T-cell (primary cell): ENCODE data around the gene MIER2. TPM values are rescaled to one million over a fixed set of nuclear protein-coding genes. Genes with fewer than 3 reads are reported as not detected.
"Not testable (repeated sequence)": the region's sequence is repeated elsewhere in the genome, so short reads cannot be mapped to it uniquely, and the experiment has no call there.

Experiments
- ATAC-seq, 4 experiments: fragments of 200-7000 bp in 3 of 4; fragments of 150-1000 bp in 1 of 4; cut with Tn5 transposase; replicated peaks in 1 of 4; 1 replicate in 3 of 4; 2 replicates in 1 of 4; pipeline ENCODE4 v1.10.0; 2021; ENCODE audit warnings: moderate library complexity in 3 of 4, mild to moderate bottlenecking in 2 of 4, moderate number of reproducible peaks in 1 of 4
- CTCF ChIA-PET, 2 donors: fragments of 300-600 bp; sonication (Branson Sonifier 250); formaldehyde crosslinking; loops; one replicate each; lab custom pipeline; 2022; ENCODE audit warnings: antibody characterized with exemption in 2 of 2; lab: Charles Lee
- POLR2A ChIA-PET, 2 donors: fragments of 300-600 bp; sonication (Branson Sonifier 250); formaldehyde crosslinking; loops; one replicate each; lab custom pipeline; 2022; ENCODE audit warnings: antibody characterized with exemption in 2 of 2; lab: Charles Lee
- DNase-seq, 35 experiments: peaks; one replicate each; pipeline versions ENCODE4 v3.0.0 to v3.0.0-alpha.2; 2013 to 2023
- H3K27ac ChIP-seq: one replicate; pipeline ENCODE4 v1.5.1; 2013; ENCODE audit warnings: low read length
- H3K27me3 ChIP-seq, 2 experiments: replicated peaks in 1 of 2; 1 replicate in 1 of 2; 2 replicates in 1 of 2; pipeline versions ENCODE4 v1.6.1 to v1.7.0; 2013; ENCODE audit warnings: low read length in 1 of 2, mixed read lengths in 1 of 2; ENCODE audit not compliant: control insufficient read depth in 2 of 2, insufficient read depth in 2 of 2; ENCODE audit errors: extremely low read depth in 1 of 2
- H3K36me3 ChIP-seq, 2 donors: 1 replicate in 1 of 2; 2 replicates in 1 of 2; pipeline versions ENCODE4 v1.6.1 to v1.7.0; 2013; ENCODE audit warnings: low read length in 1 of 2; ENCODE audit not compliant: control insufficient read depth in 2 of 2, insufficient read depth in 1 of 2; ENCODE audit errors: extremely low read depth in 1 of 2
- H3K4me1 ChIP-seq, 2 experiments: 1 replicate in 1 of 2; 2 replicates in 1 of 2; pipeline versions ENCODE4 v1.6.1 to v1.7.0; 2013; ENCODE audit warnings: low read length in 2 of 2, mixed read lengths in 1 of 2; ENCODE audit not compliant: insufficient read depth in 2 of 2, control insufficient read depth in 1 of 2; ENCODE audit errors: extremely low read depth in 1 of 2
- H3K4me3 ChIP-seq, 2 donors: 1 replicate in 1 of 2; 2 replicates in 1 of 2; pipeline versions ENCODE4 v1.5.1 to v1.7.0; 2013; ENCODE audit warnings: mild to moderate bottlenecking in 2 of 2, low read length in 1 of 2, moderate library complexity in 1 of 2; ENCODE audit not compliant: control insufficient read depth in 1 of 2; ENCODE audit errors: extremely low read depth in 1 of 2
- H3K9me3 ChIP-seq: 2 replicates; pipeline ENCODE4 v1.7.0; 2013
- H3K27ac Mint-ChIP-seq, 2 donors: one replicate each; pipeline ENCODE4 v1.8.0; 2020 to 2021; ENCODE audit warnings: mild to moderate bottlenecking in 2 of 2, mixed read lengths in 2 of 2
- H3K27me3 Mint-ChIP-seq, 2 donors: one replicate each; pipeline ENCODE4 v1.8.0; 2021 to 2022; ENCODE audit warnings: mixed read lengths in 2 of 2
- H3K36me3 Mint-ChIP-seq: one replicate; pipeline ENCODE4 v1.8.0; 2021; ENCODE audit warnings: mixed read lengths
- H3K4me1 Mint-ChIP-seq, 3 donors: one replicate each; pipeline ENCODE4 v1.8.0; 2020 to 2022; ENCODE audit warnings: mixed read lengths in 3 of 3, mild to moderate bottlenecking in 1 of 3
- H3K4me3 Mint-ChIP-seq, 3 donors: one replicate each; pipeline ENCODE4 v1.8.0; 2020 to 2022; ENCODE audit warnings: mild to moderate bottlenecking in 3 of 3, mixed read lengths in 3 of 3, moderate library complexity in 3 of 3
- H3K9me3 Mint-ChIP-seq, 3 donors: one replicate each; pipeline ENCODE4 v1.8.0; 2020 to 2022; ENCODE audit warnings: mixed read lengths in 3 of 3
- WGBS: methylation state at CpG from one replicate; pipeline ENCODE4 v1.1.5; 2013; ENCODE audit warnings: missing lambda C conversion rate; ENCODE audit not compliant: insufficient coverage; 5-methylcytosine and 5-hydroxymethylcytosine counted together
- total RNA-seq, 35 experiments: library from RNA in 6 of 35; stranded (reverse) in 6 of 35; fragments of 120-200 nt in 1 of 35; gene quantifications; one replicate each; pipeline versions ENCODE4 v1.2.1 to v1.2.4 and lab custom pipeline; 2013 to 2026

MIER2 gene
- total RNA-seq, 5 donors from 2014 or later (not counting 1 experiment from before 2014, with no cell fraction given) = 13.1 to 23.2 (median 18.0) TPM

DNA sequence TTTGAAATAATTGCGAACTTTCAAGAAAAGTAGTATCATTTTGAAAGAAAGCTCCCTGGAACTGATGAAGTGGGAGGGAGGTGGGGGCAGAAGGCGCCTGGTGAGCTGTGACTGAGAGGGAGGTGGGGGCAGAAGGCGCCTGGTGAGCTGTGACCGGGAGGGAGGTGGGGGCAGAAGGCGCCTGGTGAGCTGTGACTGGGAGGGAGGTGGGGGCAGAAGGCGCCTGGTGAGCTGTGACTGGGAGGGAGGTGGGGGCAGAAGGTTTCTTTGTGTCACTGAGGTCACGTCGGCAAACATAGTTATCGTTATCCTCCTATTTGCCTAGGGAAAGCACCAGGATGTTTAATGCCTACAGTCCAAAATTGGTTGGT is 40.2 kb upstream of the MIER2 start:
- H3K4me1 ChIP-seq = peaks cover 0 to 17% of the 10 kb centered on the region in 2 experiments
- peaks cover 8 to 22% (median 15%) of the 10 kb centered on the region in 3 donors for H3K4me1 Mint-ChIP-seq
- peaks cover 11 to 39% of the 10 kb centered on the region in 2 experiments for H3K27me3 ChIP-seq
- ChIA-PET CTCF (no interaction called here), POLR2A (no interaction called here)
- H3K9me3 ChIP-seq = no peaks in the 10 kb centered on the region
- no peaks in the 10 kb centered on the region for H3K9me3 Mint-ChIP-seq
- no peaks in the 10 kb centered on the region for H3K36me3 Mint-ChIP-seq
- H3K4me3 ChIP-seq = no peak overlapping the region
- peaks cover 53 to 62% of the 10 kb centered on the region in 2 donors for H3K27me3 Mint-ChIP-seq
- ATAC-seq (no peak), DNase-seq (no peak)
- H3K4me3 Mint-ChIP-seq = no peak overlapping the region
- no peak overlapping the region for H3K27ac Mint-ChIP-seq
- no peak overlapping the region for H3K27ac ChIP-seq
- H3K36me3 ChIP-seq = no peaks in the 10 kb centered on the region
- 52% methylated on average over 5 of the region's 9 CpGs for WGBS

- Mint-ChIP-seq H3K36me3 (no peaks in the 10 kb centered on the region), H3K4me3 (peak overlapping the region in 1 of 3 donors; percentile 36), H3K9me3 (no peaks in the 10 kb centered on the region), H3K4me1 (peaks cover 8 to 22% (median 15%) of the 10 kb centered on the region in 3 donors), H3K27me3 (peaks cover 53 to 62% of the 10 kb centered on the region in 2 donors), H3K27ac (no peak overlapping the region)
- no peak overlapping the region for H3K27ac ChIP-seq
- H3K27me3 ChIP-seq = peaks cover 11 to 34% of the 10 kb centered on the region in 2 experiments
- peak in 1 of 35 experiments; percentile 15 for DNase-seq
- POLR2A ChIA-PET = no interaction called here
- ATAC-seq = peak in 1 of 4 experiments; percentile 18
- no peaks in the 10 kb centered on the region for H3K36me3 ChIP-seq
- H3K9me3 ChIP-seq = no peaks in the 10 kb centered on the region
- CTCF ChIA-PET = no interaction called here
- WGBS = 30% methylated on average over 42 of the region's 44 CpGs
- H3K4me3 ChIP-seq = no peak overlapping the region
- H3K4me1 ChIP-seq = peaks cover 0 to 17% of the 10 kb centered on the region in 2 experiments
These were observed 39.6 kb upstream of the MIER2 start for GRCh38 chr19:383922-384798.

GRCh38 chr19:383040-383439 is 38.4 kb upstream of the MIER2 start:
- WGBS = 76% methylated on average over 15 of the region's 19 CpGs
- ATAC-seq (no peak), DNase-seq (no peak)
- Histone ChIP-seq H3K4me1 (peaks cover 0 to 17% of the 10 kb centered on the region in 2 experiments), H3K27me3 (peaks cover 11 to 32% of the 10 kb centered on the region in 2 experiments), H3K27ac (no peak overlapping the region), H3K4me3 (no peak overlapping the region), H3K9me3 (no peaks in the 10 kb centered on the region), H3K36me3 (no peaks in the 10 kb centered on the region)
- Mint-ChIP-seq H3K4me3 (peak overlapping the region in 1 of 3 donors; percentile 35), H3K4me1 (peaks cover 8 to 22% (median 15%) of the 10 kb centered on the region in 3 donors), H3K9me3 (no peaks in the 10 kb centered on the region), H3K27me3 (peaks cover 51 to 55% of the 10 kb centered on the region in 2 donors), H3K27ac (no peak overlapping the region), H3K36me3 (no peaks in the 10 kb centered on the region)
- POLR2A ChIA-PET = no interaction called here
- CTCF ChIA-PET = no interaction called here

DNA sequence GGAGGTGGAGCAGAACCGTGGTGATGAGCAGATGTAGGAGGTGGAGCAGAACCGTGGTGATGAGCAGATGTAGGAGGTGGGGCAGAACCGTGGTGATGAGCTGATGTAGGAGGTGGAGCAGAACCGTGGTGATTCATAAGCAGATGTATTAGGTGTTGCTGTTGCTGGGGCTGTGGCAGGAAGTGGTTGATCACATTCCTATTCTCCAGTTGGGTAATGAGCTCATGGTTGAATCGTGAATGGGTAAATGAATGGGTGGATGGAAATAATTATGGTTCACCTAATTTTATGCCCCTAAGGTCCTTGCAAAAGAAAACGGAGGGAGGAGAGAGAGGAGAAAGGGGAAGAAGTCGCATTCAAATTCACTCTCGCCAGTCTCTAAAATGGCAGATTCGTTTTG is 38.0 kb upstream of the MIER2 start:
- H3K4me1 Mint-ChIP-seq = peaks cover 8 to 22% (median 18%) of the 10 kb centered on the region in 3 donors
- H3K27ac ChIP-seq, CTCF ChIA-PET, H3K9me3 ChIP-seq, H3K36me3 ChIP-seq, H3K36me3 Mint-ChIP-seq, POLR2A ChIA-PET, H3K4me3 ChIP-seq, H3K9me3 Mint-ChIP-seq: not testable (repeated sequence)
- DNase-seq (peak in 6 of 35 experiments; percentile 11 to 46 (median 34)), ATAC-seq (peak; percentile 55 to 98 (median 62))
- 0% methylated on average over 2 of the region's 9 CpGs for WGBS
- H3K4me3 Mint-ChIP-seq = peak overlapping the region in 1 of 3 donors; percentile 35
- peaks cover 55 to 57% of the 10 kb centered on the region in 2 donors for H3K27me3 Mint-ChIP-seq
- Histone ChIP-seq H3K27me3 (peaks cover 9 to 31% of the 10 kb centered on the region in 2 experiments), H3K4me1 (peaks cover 0 to 17% of the 10 kb centered on the region in 2 experiments)
- H3K27ac Mint-ChIP-seq = peak overlapping the region in 1 of 2 donors; percentile 9

GRCh38 chr19:381901-382300 is 37.3 kb upstream of the MIER2 start:
- H3K4me3 ChIP-seq, H3K27ac ChIP-seq, CTCF ChIA-PET, H3K4me3 Mint-ChIP-seq, H3K36me3 ChIP-seq, H3K36me3 Mint-ChIP-seq, H3K27ac Mint-ChIP-seq, ATAC-seq, H3K9me3 ChIP-seq, DNase-seq, H3K9me3 Mint-ChIP-seq, POLR2A ChIA-PET: not testable (repeated sequence)
- WGBS = 10% methylated on average over 3 of the region's 11 CpGs
- Histone ChIP-seq H3K27me3 (peaks cover 7 to 29% of the 10 kb centered on the region in 2 experiments), H3K4me1 (peaks cover 0 to 17% of the 10 kb centered on the region in 2 experiments)
- Mint-ChIP-seq H3K4me1 (peaks cover 8 to 22% (median 18%) of the 10 kb centered on the region in 3 donors), H3K27me3 (peaks cover 48 to 53% of the 10 kb centered on the region in 2 donors)

DNA sequence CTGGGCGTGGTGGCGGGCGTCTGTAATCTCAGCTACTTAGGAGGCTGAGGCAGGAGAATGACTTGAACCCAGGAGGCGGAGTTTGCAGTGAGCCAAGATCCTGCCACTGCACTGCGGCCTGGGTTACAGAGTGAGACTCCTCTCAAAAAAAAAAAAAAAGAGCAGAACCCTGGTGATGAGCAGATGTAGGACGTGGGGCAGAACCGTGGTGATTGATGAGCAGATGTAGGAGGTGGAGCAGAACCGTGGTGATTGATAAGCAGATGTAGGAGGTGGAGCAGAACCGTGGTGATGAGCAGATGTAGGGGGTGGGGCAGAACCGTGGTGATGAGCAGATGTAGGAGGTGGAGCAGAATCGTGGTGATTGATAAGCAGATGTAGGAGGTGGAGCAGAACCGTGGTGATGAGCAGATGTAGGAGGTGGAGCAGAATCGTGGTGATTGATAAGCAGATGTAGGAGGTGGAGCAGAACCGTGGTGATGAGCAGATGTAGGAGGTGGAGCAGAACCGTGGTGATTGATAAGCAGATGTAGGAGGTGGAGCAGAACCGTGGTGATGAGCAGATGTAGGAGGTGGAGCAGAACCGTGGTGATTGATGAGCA is 36.1 kb upstream of the MIER2 start:
- H3K9me3 ChIP-seq, CTCF ChIA-PET, H3K9me3 Mint-ChIP-seq, POLR2A ChIA-PET, H3K27ac ChIP-seq, H3K4me3 ChIP-seq, H3K36me3 Mint-ChIP-seq, H3K36me3 ChIP-seq, DNase-seq, H3K27ac Mint-ChIP-seq, ATAC-seq, H3K4me3 Mint-ChIP-seq: not testable (repeated sequence)
- H3K4me1 Mint-ChIP-seq = peaks cover 8 to 22% (median 18%) of the 10 kb centered on the region in 3 donors
- Histone ChIP-seq H3K27me3 (peaks cover 6 to 35% of the 10 kb centered on the region in 2 experiments), H3K4me1 (peaks cover 0 to 17% of the 10 kb centered on the region in 2 experiments)
- 92% methylated on average over 2 of the region's 17 CpGs for WGBS
- H3K27me3 Mint-ChIP-seq = peaks cover 43 to 44% of the 10 kb centered on the region in 2 donors
